Muscle layer of duodenum (tissue), 2 donors: ENCODE data around the gene ZNF236.

Source experiments
- H3K27ac ChIP-seq: one replicate; pipeline ENCODE4 v1.7.0; 2013; ENCODE audit warnings: mild to moderate bottlenecking, low read length
- H3K27me3 ChIP-seq: one replicate; pipeline ENCODE4 v1.7.0; 2013; ENCODE audit warnings: low read depth, mild to moderate bottlenecking, control low read depth, low read length
- H3K36me3 ChIP-seq, 2 donors: one replicate each; pipeline ENCODE4 v1.7.0; 2013; ENCODE audit warnings: low read length in 2 of 2, control low read depth in 1 of 2, mild to moderate bottlenecking in 1 of 2; ENCODE audit not compliant: insufficient read depth in 2 of 2, control insufficient read depth in 1 of 2
- H3K4me1 ChIP-seq, 2 donors: one replicate each; pipeline ENCODE4 v1.7.0; 2013; ENCODE audit warnings: low read length in 2 of 2, mild to moderate bottlenecking in 2 of 2, control low read depth in 1 of 2, moderate library complexity in 1 of 2; ENCODE audit not compliant: insufficient read depth in 2 of 2, control insufficient read depth in 1 of 2
- H3K4me3 ChIP-seq, 2 donors: one replicate each; pipeline ENCODE4 v1.7.0; 2013; ENCODE audit warnings: low read length in 2 of 2, low read depth in 1 of 2, mild to moderate bottlenecking in 1 of 2
- H3K9me3 ChIP-seq, 2 donors: one replicate each; pipeline ENCODE4 v1.7.0; 2013; ENCODE audit warnings: low read length in 2 of 2, control low read depth in 1 of 2, mild to moderate bottlenecking in 1 of 2; ENCODE audit not compliant: control insufficient read depth in 1 of 2
- donor health status: healthy.

The ZNF236 gene

DNA sequence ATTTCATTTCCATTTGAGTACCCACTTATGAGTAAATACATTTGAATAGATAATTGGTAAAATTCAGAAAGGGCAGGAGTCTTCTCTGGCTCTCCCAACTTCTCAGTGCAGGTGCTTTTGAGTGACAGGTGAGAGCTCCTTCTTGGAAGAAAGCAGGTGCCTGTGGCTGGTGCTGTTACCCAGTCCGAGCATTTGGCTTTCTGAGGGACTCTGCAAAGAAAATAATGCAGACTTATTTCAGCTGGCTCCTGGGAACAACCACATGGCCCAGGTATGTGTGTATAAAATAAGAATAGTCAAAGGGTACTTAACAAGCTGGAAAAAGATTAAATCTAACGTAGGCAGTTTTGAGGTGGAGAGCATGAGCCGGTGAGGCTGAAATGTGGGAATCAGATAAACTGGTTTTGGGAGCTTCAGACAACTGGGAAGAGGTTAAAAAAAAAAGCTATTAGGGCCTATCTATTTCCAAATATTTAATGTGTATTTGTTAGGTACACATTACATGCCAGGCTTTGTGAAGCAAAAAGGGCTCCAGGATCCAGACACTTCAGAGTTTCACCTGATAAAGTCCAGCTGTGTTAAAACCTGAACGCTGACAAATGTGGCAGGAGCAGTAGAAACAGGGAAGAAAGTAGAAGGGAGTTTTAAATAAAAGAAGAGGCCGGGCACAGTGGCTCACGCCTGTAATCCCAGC lies 20.6 kb downstream of the ZNF236 start:
- no peak overlapping the region for H3K4me3 ChIP-seq
- H3K36me3 ChIP-seq = no peaks in the 10 kb centered on the region
- no peaks in the 10 kb centered on the region for H3K27me3 ChIP-seq
- no peak overlapping the region for H3K27ac ChIP-seq
- no peaks in the 10 kb centered on the region for H3K9me3 ChIP-seq
- peaks cover 3 to 10% of the 10 kb centered on the region in 2 donors for H3K4me1 ChIP-seq

DNA sequence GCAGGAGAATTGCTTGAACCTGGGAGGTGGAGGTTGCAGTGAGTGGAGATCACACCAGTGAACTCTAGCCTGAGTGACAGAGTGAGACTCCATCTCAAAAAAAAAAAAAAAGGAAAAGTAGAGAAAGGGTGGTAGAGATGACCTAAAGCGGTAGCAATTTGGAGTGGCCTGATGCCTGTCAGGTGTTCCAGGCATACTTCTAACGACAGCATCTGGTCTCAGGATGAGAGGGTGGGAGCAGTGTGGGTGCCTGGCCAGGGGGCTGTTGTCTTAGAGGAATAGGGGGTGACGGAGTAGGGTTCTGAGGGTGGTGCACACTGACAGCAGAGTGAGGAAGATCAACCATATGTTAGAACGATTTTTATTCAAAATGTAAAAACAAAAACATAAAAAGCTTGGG lies 21.8 kb downstream of the ZNF236 start:
- Histone ChIP-seq H3K4me3 (no peak overlapping the region), H3K27me3 (no peaks in the 10 kb centered on the region), H3K36me3 (no peaks in the 10 kb centered on the region), H3K9me3 (no peaks in the 10 kb centered on the region), H3K27ac (no peak overlapping the region), H3K4me1 (peaks cover 3 to 5% of the 10 kb centered on the region in 2 donors)

GRCh38 chr18:76844742-76845477 lies 22.6 kb downstream of the ZNF236 start:
- no peaks in the 10 kb centered on the region for H3K9me3 ChIP-seq
- peaks cover 0 to 3% of the 10 kb centered on the region in 2 donors for H3K4me1 ChIP-seq
- no peak overlapping the region for H3K4me3 ChIP-seq
- H3K36me3 ChIP-seq = no peaks in the 10 kb centered on the region
- H3K27ac ChIP-seq = no peak overlapping the region
- no peaks in the 10 kb centered on the region for H3K27me3 ChIP-seq

DNA sequence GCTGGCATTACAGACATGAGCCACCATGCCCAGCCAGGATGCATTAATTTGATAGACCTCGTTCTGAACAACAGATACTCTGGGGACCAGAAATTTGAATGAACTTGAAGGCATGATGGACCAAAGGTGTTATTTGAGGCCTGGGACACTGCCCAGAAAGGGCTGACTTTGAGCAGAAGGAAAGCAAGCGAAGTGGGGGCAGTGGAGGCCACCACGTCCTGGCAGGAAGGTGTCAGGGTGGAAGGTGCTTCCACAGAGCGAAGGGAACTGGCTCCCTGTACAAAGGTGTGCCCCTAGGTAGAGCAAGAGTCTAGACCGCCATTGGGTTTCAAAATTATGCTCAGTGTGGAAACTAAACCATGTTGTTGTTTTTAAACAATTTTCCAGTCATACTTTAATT lies 23.9 kb downstream of the ZNF236 start:
- H3K4me3 ChIP-seq = no peak overlapping the region
- no peaks in the 10 kb centered on the region for H3K36me3 ChIP-seq
- H3K27me3 ChIP-seq = no peaks in the 10 kb centered on the region
- H3K9me3 ChIP-seq = no peaks in the 10 kb centered on the region
- peaks cover 0 to 3% of the 10 kb centered on the region in 2 donors for H3K4me1 ChIP-seq
- no peak overlapping the region for H3K27ac ChIP-seq

DNA sequence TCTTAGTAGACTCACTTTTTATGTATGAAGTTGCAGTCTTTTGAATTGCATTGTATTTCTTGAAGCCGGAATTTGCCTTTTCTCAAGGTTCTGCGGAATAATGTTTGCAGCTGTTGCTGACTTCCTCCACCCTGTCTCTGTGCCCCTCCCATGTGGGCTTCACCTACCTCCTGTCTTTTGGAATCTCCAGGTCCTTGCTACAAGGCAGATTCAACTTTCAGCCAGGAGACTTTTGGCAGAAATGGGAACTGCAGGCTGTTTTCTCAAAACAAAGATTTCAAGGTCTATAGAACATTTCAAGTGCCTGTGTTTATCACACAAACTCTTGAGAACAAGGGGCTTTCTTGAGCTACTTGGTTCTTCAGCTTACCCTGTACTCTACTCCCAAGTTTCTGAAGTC lies 25.6 kb downstream of the ZNF236 start:
- Histone ChIP-seq H3K36me3 (peaks cover 0 to 3% of the 10 kb centered on the region in 2 donors), H3K4me3 (no peak overlapping the region), H3K4me1 (peaks cover 0 to 1% of the 10 kb centered on the region in 2 donors), H3K27ac (no peak overlapping the region), H3K9me3 (no peaks in the 10 kb centered on the region), H3K27me3 (no peaks in the 10 kb centered on the region)

- Histone ChIP-seq H3K4me3 (no peak overlapping the region), H3K4me1 (no peaks in the 10 kb centered on the region), H3K27ac (no peak overlapping the region), H3K27me3 (no peaks in the 10 kb centered on the region), H3K9me3 (no peaks in the 10 kb centered on the region), H3K36me3 (peaks cover 0 to 7% of the 10 kb centered on the region in 2 donors)
Observed at GRCh38 chr18:76850112-76850511, 27.8 kb downstream of the ZNF236 start.

DNA sequence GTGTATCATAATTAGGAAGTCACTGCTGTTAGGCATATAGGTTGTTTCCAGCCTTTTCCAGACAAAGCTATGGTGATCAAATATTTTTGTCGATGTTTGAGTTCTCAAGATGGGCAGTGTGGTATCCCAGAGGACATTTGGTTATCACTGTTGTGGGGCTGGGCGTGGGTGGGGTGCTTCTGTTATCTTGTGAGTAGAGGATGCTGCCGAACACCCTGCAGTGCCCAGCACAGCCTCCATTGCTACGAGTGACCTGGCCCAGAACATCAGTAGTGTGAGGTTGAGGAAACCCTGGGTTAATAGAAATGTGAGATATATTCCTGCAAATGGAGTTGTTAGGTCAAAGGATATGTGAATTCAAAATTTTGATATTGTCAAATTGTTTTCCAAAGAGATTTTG lies 33.2 kb downstream of the ZNF236 start:
- H3K27ac ChIP-seq = no peak overlapping the region
- no peaks in the 10 kb centered on the region for H3K4me1 ChIP-seq
- H3K9me3 ChIP-seq = no peaks in the 10 kb centered on the region
- H3K36me3 ChIP-seq = peaks cover 2 to 11% of the 10 kb centered on the region in 2 donors
- no peak overlapping the region for H3K4me3 ChIP-seq
- no peaks in the 10 kb centered on the region for H3K27me3 ChIP-seq

GRCh38 chr18:76857476-76857875 lies 35.1 kb downstream of the ZNF236 start:
- H3K27me3 ChIP-seq = no peaks in the 10 kb centered on the region
- peaks cover 14 to 21% of the 10 kb centered on the region in 2 donors for H3K36me3 ChIP-seq

DNA sequence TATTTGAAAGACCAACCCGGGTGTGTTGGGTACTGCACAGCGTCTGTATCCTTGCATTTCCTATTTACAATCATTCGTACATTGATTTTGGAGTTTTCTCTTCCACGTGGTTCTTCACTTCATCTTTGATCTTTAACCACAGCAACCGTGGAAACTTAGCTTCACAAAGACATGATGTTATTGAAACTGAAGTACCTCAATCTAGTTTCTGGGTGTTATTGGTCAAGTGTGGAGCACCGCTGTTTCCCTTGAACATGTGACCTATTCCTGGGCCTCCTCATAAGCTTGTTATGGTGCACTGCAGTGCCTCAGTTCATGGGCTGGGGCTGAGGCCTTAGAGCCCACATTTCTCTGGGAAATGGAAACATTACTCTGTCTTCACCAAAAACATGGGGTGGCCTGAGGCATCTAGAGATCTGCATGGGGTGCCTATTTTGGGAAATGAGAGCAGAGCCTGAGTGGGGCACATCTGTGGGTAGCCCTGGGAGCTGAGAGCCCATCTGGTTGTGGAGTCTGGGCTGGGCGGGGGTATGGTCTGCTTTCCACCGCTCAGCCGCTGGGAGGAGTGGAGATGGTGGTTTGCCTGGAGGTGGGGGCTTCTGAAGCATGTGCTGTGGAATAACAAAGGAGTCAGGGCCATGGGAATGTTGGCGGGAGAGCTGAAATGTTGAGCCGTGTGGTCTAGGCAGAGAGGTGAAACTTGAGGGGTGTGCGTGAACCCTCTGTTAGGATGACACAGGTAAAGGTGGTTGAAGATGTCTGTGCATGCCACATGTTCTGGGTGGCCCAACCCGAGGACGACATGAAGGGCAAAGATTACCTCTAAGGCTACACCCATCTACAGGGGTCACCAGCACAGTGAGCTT lies 37.4 kb downstream of the ZNF236 start:
- H3K27me3 ChIP-seq = no peaks in the 10 kb centered on the region
- H3K4me3 ChIP-seq = no peak overlapping the region
- no peaks in the 10 kb centered on the region for H3K4me1 ChIP-seq
- peaks cover 19% of the 10 kb centered on the region in 2 donors for H3K36me3 ChIP-seq
- no peaks in the 10 kb centered on the region for H3K9me3 ChIP-seq
- no peak overlapping the region for H3K27ac ChIP-seq

More at GRCh38 chr18:76857476-76857875, 35.1 kb downstream of the ZNF236 start:
- H3K4me3 ChIP-seq = no peak overlapping the region
- H3K4me1 ChIP-seq = no peaks in the 10 kb centered on the region
- no peak overlapping the region for H3K27ac ChIP-seq
- H3K9me3 ChIP-seq = no peaks in the 10 kb centered on the region

DNA sequence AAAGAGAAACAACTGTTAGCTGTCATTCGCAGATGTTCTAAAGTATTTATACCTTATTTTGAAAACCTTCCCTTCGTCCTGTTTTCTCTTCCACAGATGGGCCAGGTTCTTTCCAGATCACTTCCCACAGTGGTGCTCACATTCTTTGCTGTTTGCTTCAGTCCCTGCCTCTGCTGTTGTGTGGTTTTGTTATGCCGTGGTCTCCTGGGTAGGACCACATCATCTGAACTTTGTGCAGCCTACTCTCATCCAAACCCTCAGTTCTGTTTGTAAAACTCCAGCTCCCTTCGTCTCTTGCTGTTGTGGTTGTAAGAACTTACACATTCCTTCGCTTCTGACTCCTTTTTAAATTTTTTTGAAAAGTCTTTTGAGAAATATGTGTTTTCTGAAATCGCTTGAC lies 38.1 kb downstream of the ZNF236 start:
- no peaks in the 10 kb centered on the region for H3K4me1 ChIP-seq
- no peaks in the 10 kb centered on the region for H3K9me3 ChIP-seq
- peaks cover 14 to 19% of the 10 kb centered on the region in 2 donors for H3K36me3 ChIP-seq
- no peaks in the 10 kb centered on the region for H3K27me3 ChIP-seq
- no peak overlapping the region for H3K27ac ChIP-seq
- no peak overlapping the region for H3K4me3 ChIP-seq

DNA sequence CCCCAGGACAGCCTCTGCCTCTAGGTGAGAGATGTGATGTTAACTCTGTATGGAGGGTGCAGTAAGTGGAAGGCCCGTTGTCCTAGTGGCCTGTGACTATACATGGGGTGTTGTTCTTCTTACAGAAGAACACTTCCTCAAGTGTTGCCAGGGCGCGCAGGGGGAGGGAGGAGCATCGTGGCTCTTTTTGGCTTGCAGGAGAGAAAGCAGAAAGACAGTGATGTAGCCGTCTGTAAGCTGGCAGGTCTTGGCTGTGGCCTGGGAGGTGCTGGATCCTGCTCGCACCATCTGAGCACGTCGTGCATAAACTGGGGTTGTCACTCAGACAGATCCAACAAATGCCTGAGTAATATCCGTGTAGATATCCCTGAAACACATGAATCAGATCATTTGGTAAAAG lies 44.3 kb downstream of the ZNF236 start:
- no peaks in the 10 kb centered on the region for H3K4me1 ChIP-seq
- no peak overlapping the region for H3K4me3 ChIP-seq
- no peak overlapping the region for H3K27ac ChIP-seq
- H3K9me3 ChIP-seq = no peaks in the 10 kb centered on the region
- peaks cover 12 to 30% of the 10 kb centered on the region in 2 donors for H3K36me3 ChIP-seq
- H3K27me3 ChIP-seq = no peaks in the 10 kb centered on the region
